H9 (cell line): ENCODE data around the gene ZKSCAN4. TPM values are rescaled to one million over a fixed set of nuclear protein-coding genes. Genes with fewer than 3 reads are reported as not detected.

ENCODE experiments used
- DNase-seq: peaks from one replicate; pipeline ENCODE4 v3.0.0-alpha.2; 2017
- H2AFZ ChIP-seq: one replicate; pipeline ENCODE4 v1.6.1; 2013; ENCODE audit warnings: mild to moderate bottlenecking, low read length, control low read depth, moderate library complexity
- H2AK5ac ChIP-seq: 2 replicates; pipeline ENCODE4 v1.6.1; 2013; ENCODE audit warnings: low read length, control low read depth, mixed read lengths; ENCODE audit not compliant: insufficient read length
- H2BK120ac ChIP-seq: one replicate; pipeline ENCODE4 v1.6.1; 2013; ENCODE audit warnings: low read depth, mild to moderate bottlenecking, low read length, control low read depth, inconsistent platforms; ENCODE audit not compliant: poor library complexity, severe bottlenecking
- H2BK12ac ChIP-seq: 2 replicates; pipeline ENCODE4 v1.6.1; 2013; ENCODE audit warnings: low read length, control low read depth, mixed read lengths, low read depth; ENCODE audit not compliant: insufficient read length
- H2BK15ac ChIP-seq: 2 replicates; pipeline ENCODE4 v1.6.1; 2013; ENCODE audit warnings: low read depth, low read length, control low read depth
- H2BK20ac ChIP-seq: one replicate; pipeline ENCODE4 v1.6.1; 2013; ENCODE audit warnings: low read depth, mild to moderate bottlenecking, low read length, control low read depth, inconsistent platforms; ENCODE audit not compliant: poor library complexity, severe bottlenecking
- H2BK5ac ChIP-seq: 2 replicates; pipeline ENCODE4 v1.6.1; 2013; ENCODE audit warnings: low read length, control low read depth, mixed read lengths; ENCODE audit not compliant: insufficient read length
- H3K14ac ChIP-seq: 2 replicates; pipeline ENCODE4 v1.6.1; 2013; ENCODE audit warnings: low read length, control low read depth; ENCODE audit not compliant: insufficient read depth
- H3K18ac ChIP-seq: 2 replicates; pipeline ENCODE4 v1.6.1; 2013; ENCODE audit warnings: low read depth, mild to moderate bottlenecking, mixed read lengths, low read length, control low read depth; ENCODE audit not compliant: insufficient read length
- H3K23ac ChIP-seq: 2 replicates; pipeline ENCODE4 v1.6.1; 2013; ENCODE audit warnings: low read length, control low read depth, mixed read lengths, low read depth; ENCODE audit not compliant: insufficient read length
- H3K23me2 ChIP-seq: 2 replicates; pipeline ENCODE4 v1.6.1; 2013; ENCODE audit warnings: low read depth, mild to moderate bottlenecking, mixed read lengths, low read length, control low read depth; ENCODE audit not compliant: insufficient read length, poor library complexity, severe bottlenecking
- H3K27ac ChIP-seq: 2 replicates; pipeline ENCODE4 v1.5.1; 2013; ENCODE audit warnings: low read length, control low read depth, mixed read lengths, low read depth; ENCODE audit not compliant: insufficient read length
- H3K27me3 ChIP-seq: 2 replicates; pipeline ENCODE4 v1.6.1; 2013; ENCODE audit warnings: low read length, control low read depth, inconsistent platforms; ENCODE audit not compliant: insufficient read depth
- H3K4ac ChIP-seq: 2 replicates; pipeline ENCODE4 v1.6.1; 2013; ENCODE audit warnings: low read depth, mild to moderate bottlenecking, control low read depth, inconsistent platforms, low read length, moderate library complexity
- H3K4me1 ChIP-seq: 2 replicates; pipeline ENCODE4 v1.6.1; 2013; ENCODE audit warnings: low read length, control low read depth, inconsistent platforms; ENCODE audit not compliant: insufficient read depth
- H3K4me2 ChIP-seq: 2 replicates; pipeline ENCODE4 v1.6.1; 2013; ENCODE audit warnings: low read length, control low read depth, mixed read lengths; ENCODE audit not compliant: insufficient read length, insufficient read depth
- H3K56ac ChIP-seq: 2 replicates; pipeline ENCODE4 v1.6.1; 2013; ENCODE audit warnings: low read depth, mild to moderate bottlenecking, mixed read lengths, low read length, control low read depth; ENCODE audit not compliant: insufficient read length
- H3K79me1 ChIP-seq: 2 replicates; pipeline ENCODE4 v1.6.1; 2013; ENCODE audit warnings: low read depth, mild to moderate bottlenecking, moderate library complexity, low read length, control low read depth, inconsistent platforms; ENCODE audit not compliant: insufficient read depth, poor library complexity, severe bottlenecking
- H3K79me2 ChIP-seq: 2 replicates; pipeline ENCODE4 v1.6.1; 2013; ENCODE audit warnings: low read length, control low read depth, inconsistent platforms; ENCODE audit not compliant: insufficient read depth
- H3K9ac ChIP-seq: 2 replicates; pipeline ENCODE4 v1.6.1; 2013; ENCODE audit warnings: low read length, control low read depth, mixed read lengths; ENCODE audit not compliant: insufficient read length; ENCODE audit errors: extremely low read depth
- H3K9me3 ChIP-seq: one replicate; pipeline ENCODE4 v1.6.1; 2013; ENCODE audit warnings: low read depth, low read length, inconsistent platforms; ENCODE audit not compliant: control insufficient read depth
- H3T11ph ChIP-seq: one replicate; pipeline ENCODE4 v1.6.1; 2013; ENCODE audit warnings: mild to moderate bottlenecking, low read length, control low read depth, inconsistent platforms
- H4K20me1 ChIP-seq: one replicate; pipeline ENCODE4 v1.6.1; 2013; ENCODE audit not compliant: control insufficient read depth, insufficient read length, insufficient read depth
- H4K5ac ChIP-seq: 2 replicates; pipeline ENCODE4 v1.6.1; 2013; ENCODE audit warnings: low read depth, mild to moderate bottlenecking, mixed read lengths, low read length, control low read depth; ENCODE audit not compliant: insufficient read length
- H4K8ac ChIP-seq: replicated peaks from 2 replicates; pipeline ENCODE4 v1.6.1; 2013; ENCODE audit warnings: low read length, control low read depth, mixed read lengths, low read depth; ENCODE audit not compliant: insufficient read length
- H4K91ac ChIP-seq: 2 replicates; pipeline ENCODE4 v1.6.1; 2013; ENCODE audit warnings: low read depth, mild to moderate bottlenecking, moderate library complexity, mixed read lengths, low read length, control low read depth; ENCODE audit not compliant: insufficient read length
- H3K27ac Mint-ChIP-seq, 3 experiments: 2 replicates in 2 of 3; 3 replicates in 1 of 3; pipeline ENCODE4 v1.8.0; 2020 to 2021; ENCODE audit warnings: mixed read lengths in 3 of 3, mild to moderate bottlenecking in 1 of 3, moderate library complexity in 1 of 3
- H3K27me3 Mint-ChIP-seq: 2 replicates; pipeline ENCODE4 v1.8.0; 2021; ENCODE audit warnings: low read depth, mild to moderate bottlenecking, moderate library complexity, mixed read lengths
- H3K36me3 Mint-ChIP-seq, 3 experiments: 2 replicates in 2 of 3; 3 replicates in 1 of 3; pipeline ENCODE4 v1.8.0; 2020 to 2021; ENCODE audit warnings: low read depth in 3 of 3, mixed read lengths in 3 of 3; ENCODE audit not compliant: insufficient read depth in 1 of 3
- H3K4me1 Mint-ChIP-seq, 2 experiments: 2 replicates each; pipeline ENCODE4 v1.8.0; 2020; ENCODE audit warnings: mixed read lengths in 2 of 2
- H3K4me3 Mint-ChIP-seq, 2 experiments: 2 replicates in 1 of 2; 3 replicates in 1 of 2; pipeline ENCODE4 v1.8.0; 2020 to 2021; ENCODE audit warnings: mild to moderate bottlenecking in 2 of 2, mixed read lengths in 2 of 2, moderate library complexity in 1 of 2
- H3K9me3 Mint-ChIP-seq, 2 experiments: 2 replicates in 1 of 2; 3 replicates in 1 of 2; pipeline ENCODE4 v1.8.0; 2020; ENCODE audit warnings: mild to moderate bottlenecking in 2 of 2, mixed read lengths in 2 of 2, moderate library complexity in 1 of 2
- CTCF ChIP-seq: fragments of 200-600 bp; sonication (generic); conservative IDR thresholded peaks from 3 replicates; pipeline ENCODE4 v1.8.0; 2021; ENCODE audit warnings: antibody characterized with exemption, mild to moderate bottlenecking
- WGBS: extraction: QIAGEN DNeasy Blood & Tissue Kit; methylation state at CpG from one replicate; pipeline ENCODE4 v1.1.7; 2013; ENCODE audit warnings: missing lambda C conversion rate, low lambda C conversion rate, mixed read lengths; ENCODE audit not compliant: insufficient read length; ENCODE audit errors: extremely low coverage; 5-methylcytosine and 5-hydroxymethylcytosine counted together
- total RNA-seq: library from RNA; stranded (reverse); gene quantifications from 2 replicates; pipeline ENCODE4 v1.2.1, GENCODE V29; 2021

Gene ZKSCAN4
- total RNA-seq, 1 experiment from 2014 or later: 8.8 TPM

GRCh38 chr6:28232785-28233184 is 19.3 kb downstream of the ZKSCAN4 start:
- H2BK12ac ChIP-seq: no peak overlapping the region
- peaks cover 0 to 2% of the 10 kb centered on the region in 2 experiments; a peak in 1 of 5 replicates for H3K9me3 Mint-ChIP-seq
- no peak overlapping the region for H3K56ac ChIP-seq
- H2BK20ac ChIP-seq: no peak overlapping the region
- H3K23ac ChIP-seq: no peak overlapping the region
- H3K79me1 ChIP-seq: no peaks in the 10 kb centered on the region
- H3K36me3 Mint-ChIP-seq: peaks cover 47 to 66% (median 60%) of the 10 kb centered on the region in 3 experiments
- no peak overlapping the region for H4K5ac ChIP-seq
- H3K79me2 ChIP-seq: no peaks in the 10 kb centered on the region
- no peaks in the 10 kb centered on the region for H3K4me1 ChIP-seq
- H2BK120ac ChIP-seq: no peak overlapping the region
- H3K27me3 Mint-ChIP-seq: no peaks in the 10 kb centered on the region
- H4K8ac ChIP-seq: no peak overlapping the region
- H3K18ac ChIP-seq: no peak overlapping the region
- no peak overlapping the region for H3K4me3 Mint-ChIP-seq
- no peak overlapping the region for H2BK15ac ChIP-seq
- no peak overlapping the region for H3K9ac ChIP-seq
- no peaks in the 10 kb centered on the region for H4K20me1 ChIP-seq
- no peak overlapping the region for H2AFZ ChIP-seq
- H3K4me2 ChIP-seq: no peak overlapping the region
- H4K91ac ChIP-seq: no peak overlapping the region
- H2BK5ac ChIP-seq: no peak overlapping the region
- no peaks in the 10 kb centered on the region for H3K23me2 ChIP-seq
- no peaks in the 10 kb centered on the region for H3K27me3 ChIP-seq
- H3K27ac Mint-ChIP-seq: no peak overlapping the region
- no peak overlapping the region for H3K27ac ChIP-seq
- no peak overlapping the region for H3K14ac ChIP-seq
- no peak for DNase-seq
- no peak overlapping the region for H3K4ac ChIP-seq
- H3K4me1 Mint-ChIP-seq: peaks cover 5 to 12% of the 10 kb centered on the region in 2 experiments
- H3K9me3 ChIP-seq: no peaks in the 10 kb centered on the region
- H2AK5ac ChIP-seq: no peak overlapping the region
- no CpG with 5 or more reads among the region's 11 CpGs for WGBS
- TF ChIP-seq CTCF: no peak
- no peak overlapping the region for H3T11ph ChIP-seq
